ENCODE data around the gene TTC38.

DNA sequence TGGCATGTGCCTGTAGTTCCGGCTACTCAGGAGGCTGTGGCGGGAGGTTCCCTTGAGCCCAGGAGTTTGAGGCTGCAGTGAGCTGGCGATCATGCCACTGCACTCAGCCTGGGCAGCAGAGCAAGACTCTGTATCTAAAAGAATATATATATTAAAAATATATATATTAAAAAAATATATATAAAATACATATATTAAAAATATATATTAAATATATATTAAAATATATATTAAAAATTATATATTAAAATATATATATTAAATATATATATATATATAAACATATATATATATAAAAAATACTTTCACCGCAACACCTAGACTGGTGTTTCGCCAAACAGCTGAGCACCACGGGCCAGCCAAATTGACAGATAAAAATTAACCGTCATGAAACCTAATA, 8.8 kb downstream of the TTC38 start:
- TF ChIP-seq CTCF (IDR thresholded peaks at IDR 0.05; ENCODE audit: extremely low read depth in 1 of 2, insufficient read depth in 1 of 2, low read depth in 1 of 2, low read length in 2 of 2) (no peak), POLR2AphosphoS5 (IDR thresholded peaks at IDR 0.05; ENCODE audit: insufficient read depth, low read depth, low read length) (no peak), POLR2A (IDR thresholded peaks at IDR 0.05; ENCODE audit: low read depth, low read length) (no peak)

Measured in endothelial cell of umbilical vein (primary cell).